Panc1 (cell line): Measurements from ENCODE around the gene ADGRV1.

Source experiments
- CTCF ChIP-seq: fragments of 450-650 bp; IDR thresholded peaks from 2 replicates; pipeline ENCODE4 v1.5.1; 2017; ENCODE audit warnings: mild to moderate bottlenecking
- POLR2AphosphoS5 ChIP-seq: IDR thresholded peaks from 2 replicates; pipeline ENCODE4 v1.6.1; 2012; ENCODE audit warnings: mild to moderate bottlenecking, low read depth, low read length, moderate library complexity
- SIN3A ChIP-seq: IDR thresholded peaks from 2 replicates; pipeline ENCODE4 v1.6.1; 2012; ENCODE audit warnings: low read depth, mild to moderate bottlenecking, low read length, moderate library complexity, borderline replicate concordance; ENCODE audit not compliant: insufficient read depth

GRCh38 chr5:91127456-91128081 lies 569.0 kb downstream of the ADGRV1 start:
- TF ChIP-seq SIN3A: no peak
- TF ChIP-seq CTCF: no peak
- no peak for TF ChIP-seq POLR2AphosphoS5
